SK-N-SH (cell line): ENCODE data around the gene ARHGAP15. TPM values are rescaled to one million over a fixed set of nuclear protein-coding genes. Genes with fewer than 3 reads are reported as not detected.

Source experiments
- CTCF ChIA-PET: fragments of 300-600, 350-600 bp; formaldehyde crosslinking; extraction: SDS; loops from one replicate; lab custom pipeline; 2021; lab: Yijun Ruan, JAX
- POLR2A ChIA-PET: fragments of 350-600 bp; sonication (Branson Sonifier 250); formaldehyde crosslinking; extraction: SDS; loops from one replicate; lab custom pipeline; 2020; ENCODE audit warnings: antibody characterized with exemption, inconsistent platforms; lab: Yijun Ruan, JAX
- DNase-seq: peaks from one replicate; pipeline ENCODE4 v3.0.0; 2012
- H2AFZ ChIP-seq: fragments of 200-600 bp; sonication (generic); 2 replicates; pipeline ENCODE4 v1.8.1; 2016; ENCODE audit warnings: antibody characterized with exemption, mild to moderate bottlenecking, low read depth
- H3F3A ChIP-seq: fragments of 200-600 bp; sonication (generic); replicated peaks from 2 replicates; pipeline ENCODE3; 2016; ENCODE audit warnings: antibody characterized with exemption, mild to moderate bottlenecking; ENCODE audit not compliant: insufficient read depth
- H3K27ac ChIP-seq, 2 experiments: fragments of 200-500 bp in 1 of 2; fragments of 200-600 bp in 1 of 2; sonication (Bioruptor generic) in 1 of 2; sonication (generic), shearing (Covaris generic) in 1 of 2; 2 replicates each; pipeline versions ENCODE4 v1.5.1 to v1.6.1; 2014 to 2016; ENCODE audit warnings: low read depth in 2 of 2, inconsistent platforms in 1 of 2, low read length in 1 of 2, mild to moderate bottlenecking in 1 of 2, mixed read lengths in 1 of 2
- H3K27me3 ChIP-seq: fragments of 200-600 bp; sonication (generic), shearing (Covaris generic); 2 replicates; pipeline ENCODE4 v1.6.1; 2016; ENCODE audit warnings: mixed run types; ENCODE audit not compliant: insufficient read depth
- H3K36me3 ChIP-seq, 2 experiments: fragments of 200-500 bp in 1 of 2; fragments of 200-600 bp in 1 of 2; sonication (Bioruptor generic) in 1 of 2; sonication (generic) in 1 of 2; replicated peaks in 1 of 2; 2 replicates each; pipeline versions ENCODE3 to v1.5.1; 2014 to 2016; ENCODE audit warnings: low read length in 1 of 2, mild to moderate bottlenecking in 1 of 2; ENCODE audit not compliant: insufficient read depth in 2 of 2, control insufficient read depth in 1 of 2
- H3K4me1 ChIP-seq, 2 experiments: fragments of 200-500 bp in 1 of 2; fragments of 200-600 bp in 1 of 2; sonication (Bioruptor generic) in 1 of 2; sonication (generic), shearing (Covaris generic) in 1 of 2; 2 replicates each; pipeline versions ENCODE4 v1.5.1 to v1.6.1; 2014 to 2016; ENCODE audit warnings: low read depth in 1 of 2, low read length in 1 of 2, mixed run types in 1 of 2; ENCODE audit not compliant: insufficient read depth in 2 of 2, control insufficient read depth in 1 of 2
- H3K4me2 ChIP-seq: fragments of 200-600 bp; sonication (generic), shearing (Covaris generic); 2 replicates; pipeline ENCODE4 v1.6.1; 2017; ENCODE audit warnings: mixed run types
- H3K4me3 ChIP-seq, 2 experiments: fragments of 200-500 bp in 1 of 2; fragments of 200-600 bp in 1 of 2; sonication (Bioruptor generic) in 1 of 2; sonication (generic), shearing (Covaris generic) in 1 of 2; 2 replicates each; pipeline versions ENCODE4 v1.5.1 to v1.8.1; 2014 to 2016; ENCODE audit warnings: low read depth in 2 of 2, inconsistent platforms in 1 of 2, low read length in 1 of 2, mild to moderate bottlenecking in 1 of 2, mixed read lengths in 1 of 2, moderate library complexity in 1 of 2
- H3K79me2 ChIP-seq: fragments of 200-600 bp; sonication (generic); 2 replicates; pipeline ENCODE4 v1.8.1; 2017; ENCODE audit warnings: mild to moderate bottlenecking; ENCODE audit not compliant: insufficient read depth
- H3K9ac ChIP-seq: fragments of 200-600 bp; sonication (generic); 2 replicates; pipeline ENCODE4 v1.6.1; 2017; ENCODE audit warnings: mixed run types
- H3K9me2 ChIP-seq: fragments of 200-600 bp; sonication (generic); 2 replicates; pipeline ENCODE4 v1.6.1; 2017; ENCODE audit warnings: mixed run types
- H3K9me3 ChIP-seq: fragments of 200-600 bp; sonication (generic); 2 replicates; pipeline ENCODE4 v1.6.1; 2017; ENCODE audit warnings: mixed run types, mild to moderate bottlenecking, moderate library complexity
- H4K20me1 ChIP-seq: fragments of 200-600 bp; sonication (generic); 2 replicates; pipeline ENCODE4 v1.6.1; 2017; ENCODE audit warnings: mild to moderate bottlenecking, mixed run types; ENCODE audit not compliant: insufficient read depth
- EZH2phosphoT487 ChIP-seq: fragments of 200-600 bp; sonication (generic); IDR thresholded peaks from 2 replicates; pipeline ENCODE4 v1.6.1; 2017; ENCODE audit warnings: low read depth, mixed run types, mild to moderate bottlenecking, antibody characterized with exemption, moderate library complexity, borderline replicate concordance
- FOXJ3 ChIP-seq: sonication (generic); formaldehyde crosslinking; IDR thresholded peaks from 2 replicates; pipeline ENCODE4 v1.5.1; 2020; ENCODE audit warnings: mild to moderate bottlenecking, missing genetic modification reagents
- FOXM1 ChIP-seq: IDR thresholded peaks from 2 replicates; pipeline ENCODE4 v1.4.0; 2012; ENCODE audit warnings: low read depth, mild to moderate bottlenecking
- GATA2 ChIP-seq: sonication (generic); formaldehyde crosslinking; IDR thresholded peaks from 2 replicates; pipeline ENCODE4 v1.5.0; 2020; ENCODE audit warnings: mild to moderate bottlenecking, missing genetic modification reagents
- JUND ChIP-seq: IDR thresholded peaks from 2 replicates; pipeline ENCODE4 v1.4.0; 2012
- MEF2A ChIP-seq: IDR thresholded peaks from 2 replicates; pipeline ENCODE4 v1.4.0; 2012; ENCODE audit warnings: low read depth, borderline replicate concordance
- NFIC ChIP-seq: IDR thresholded peaks from 2 replicates; pipeline ENCODE4 v1.4.0; 2012; ENCODE audit warnings: borderline replicate concordance
- NRF1 ChIP-seq: IDR thresholded peaks from 2 replicates; pipeline ENCODE4 v1.6.1; 2012; ENCODE audit warnings: low read depth, mild to moderate bottlenecking, low read length
- RAD21 ChIP-seq: IDR thresholded peaks from 2 replicates; pipeline ENCODE4 v1.6.1; 2012; ENCODE audit warnings: mild to moderate bottlenecking, low read length
- TEAD4 ChIP-seq: IDR thresholded peaks from 2 replicates; pipeline ENCODE4 v1.4.0; 2012; ENCODE audit warnings: mild to moderate bottlenecking, borderline replicate concordance; ENCODE audit not compliant: insufficient read depth
- USF1 ChIP-seq: IDR thresholded peaks from 2 replicates; pipeline ENCODE4 v1.4.0; 2012; ENCODE audit warnings: low read depth, borderline replicate concordance
- USF2 ChIP-seq: fragments of 150-350 bp; IDR thresholded peaks from 2 replicates; pipeline ENCODE4 v1.6.1; 2017; ENCODE audit warnings: antibody characterized with exemption, low read length, low read depth, borderline replicate concordance
- YY1 ChIP-seq: IDR thresholded peaks from 2 replicates; pipeline ENCODE4 v1.4.0; 2012; ENCODE audit warnings: low read depth, mild to moderate bottlenecking
- WGBS: methylation state at CpG from one replicate; pipeline ENCODE4 v1.1.6; 2017; ENCODE audit warnings: low lambda C conversion rate; 5-methylcytosine and 5-hydroxymethylcytosine counted together
- polyA plus RNA-seq, 3 experiments: library from polyadenylated mRNA; depleted of rRNA; stranded (reverse); fragments of >200 nt; gene quantifications; 2 replicates each; pipeline ENCODE4 v1.2.3, GENCODE V29; 2012

ARHGAP15 gene
- polyA plus RNA-seq, 1 of the 3 experiments (the other 2 are of a cell fraction), result not detected

- Histone ChIP-seq H3K4me2 (no peak overlapping the region), H3K9me3 (no peaks in the 10 kb centered on the region), H3K4me3 (no peak overlapping the region), H3F3A (no peaks in the 10 kb centered on the region), H3K4me1 (no peaks in the 10 kb centered on the region), H3K9me2 (no peaks in the 10 kb centered on the region), H2AFZ (no peak overlapping the region), H3K9ac (no peak overlapping the region)
- TF ChIP-seq FOXM1 (no peak), NFIC (no peak), YY1 (no peak), USF1 (no peak), RAD21 (no peak), JUND (no peak), EZH2phosphoT487 (no peak)
- TF ChIP-seq, all 33 proteins: peak for 0
- Histone ChIP-seq H3K27me3 (no peaks in the 10 kb centered on the region), H3K36me3 (no peaks in the 10 kb centered on the region), H3K79me2 (no peaks in the 10 kb centered on the region), H3K27ac (no peak overlapping the region), H4K20me1 (no peaks in the 10 kb centered on the region)
- DNase-seq, result no peak
- ChIA-PET POLR2A (no interaction called here), CTCF (no interaction called here)
- WGBS, result 68% methylated on average over 3 of the region's 3 CpGs
Measured at GRCh38 chr2:143117225-143117624, 12.0 kb upstream of the ARHGAP15 start.

GRCh38 chr2:143121079-143121478, 8.1 kb upstream of the ARHGAP15 start:
- 14% methylated on average over 1 of the region's 1 CpG for WGBS
- ChIA-PET POLR2A (no interaction called here), CTCF (interaction anchor here (0.9 to 1.0 kb wide), 2 partner anchors 36 to 41 kb away, joined by 3 read pairs; no protein-coding TSS in a partner anchor)
- H3K9me3 ChIP-seq, result no peaks in the 10 kb centered on the region
- H3K4me3 ChIP-seq, result no peak overlapping the region
- no peaks in the 10 kb centered on the region for H3K27me3 ChIP-seq
- TF ChIP-seq RAD21 (no peak), NRF1 (no peak), TEAD4 (no peak), GATA2 (CRISPR knock-in tag) (no peak)
- no peak for DNase-seq
- H3K27ac ChIP-seq, result no peak overlapping the region
- no peak overlapping the region for H2AFZ ChIP-seq
- H3K4me2 ChIP-seq, result no peak overlapping the region
- H3K9me2 ChIP-seq, result no peaks in the 10 kb centered on the region
- H4K20me1 ChIP-seq, result no peaks in the 10 kb centered on the region
- no peak overlapping the region for H3K9ac ChIP-seq
- H3F3A ChIP-seq, result no peaks in the 10 kb centered on the region
- no peaks in the 10 kb centered on the region for H3K4me1 ChIP-seq
- H3K36me3 ChIP-seq, result no peaks in the 10 kb centered on the region
- no peaks in the 10 kb centered on the region for H3K79me2 ChIP-seq

- no peaks in the 10 kb centered on the region for H3K9me3 ChIP-seq
- H3K9ac ChIP-seq, result no peak overlapping the region
- 72% methylated on average over 2 of the region's 2 CpGs for WGBS
- ChIA-PET POLR2A (no interaction called here), CTCF (interaction anchor here (2.3 kb wide), 1 partner anchor 11 kb away, joined by 12 read pairs; no protein-coding TSS in a partner anchor)
- no peaks in the 10 kb centered on the region for H4K20me1 ChIP-seq
- H3K27me3 ChIP-seq, result no peaks in the 10 kb centered on the region
- DNase-seq, result no peak
- H2AFZ ChIP-seq, result no peak overlapping the region
- H3F3A ChIP-seq, result no peaks in the 10 kb centered on the region
- H3K9me2 ChIP-seq, result no peaks in the 10 kb centered on the region
- H3K36me3 ChIP-seq, result no peaks in the 10 kb centered on the region
- H3K4me3 ChIP-seq, result no peak overlapping the region
- no peaks in the 10 kb centered on the region for H3K4me1 ChIP-seq
- no peak overlapping the region for H3K27ac ChIP-seq
- H3K79me2 ChIP-seq, result no peaks in the 10 kb centered on the region
- TF ChIP-seq YY1, result no peak
- no peak for TF ChIP-seq NRF1
- TF ChIP-seq MEF2A, result no peak
- TF ChIP-seq FOXJ3 (CRISPR knock-in tag), result no peak
- TF ChIP-seq USF2, result no peak
- no peak overlapping the region for H3K4me2 ChIP-seq
Measured at GRCh38 chr2:143121957-143122356, 7.3 kb upstream of the ARHGAP15 start.
